DMS79 treated with DMSO at 0.1 percent for 48 hours (cell line): Measurements from ENCODE around the gene PCDHGA12.
"Not testable (repeated sequence)": the region's sequence is repeated elsewhere in the genome, so short reads cannot be mapped to it uniquely, and the experiment has no call there.

ENCODE experiments used
- DNase-seq: peaks from one replicate; lab custom pipeline; 2025; lab: John Stamatoyannopoulos, UW

Gene PCDHGA12

GRCh38 chr5:141430332-141431113 is at the start of gene PCDHGA12:
PCDHGA12 (plus strand) TSS chr5:141430507; CDS start chr5:141430760, 253 bp downstream.
- no peak for DNase-seq

GRCh38 chr5:141382469-141383294 is 47.6 kb upstream of the PCDHGA12 start, which contains the start of gene PCDHGA7:
PCDHGA7 (plus strand) TSS chr5:141382742; CDS start chr5:141382900, 158 bp downstream.
- no peak for DNase-seq

GRCh38 chr5:141383345-141383744 is 47.0 kb upstream of the PCDHGA12 start:
- no peak for DNase-seq

GRCh38 chr5:141384471-141385267 is 45.6 kb upstream of the PCDHGA12 start:
- DNase-seq: no peak

GRCh38 chr5:141387557-141388311 is 42.6 kb upstream of the PCDHGA12 start, which contains the start of gene PCDHGB4:
PCDHGB4 (plus strand) TSS chr5:141387698; CDS start chr5:141387885, 187 bp downstream.
- not testable (repeated sequence) for DNase-seq

GRCh38 chr5:141388661-141389060 is 41.6 kb upstream of the PCDHGA12 start:
- DNase-seq: no peak

- DNase-seq: no peak
Observed at GRCh38 chr5:141389153-141390042, 40.9 kb upstream of the PCDHGA12 start.

- no peak for DNase-seq
Observed at GRCh38 chr5:141392429-141393198, 37.7 kb upstream of the PCDHGA12 start, which contains the start of gene PCDHGA8. PCDHGA8 (plus strand) TSS chr5:141392633; CDS start chr5:141392814, 181 bp downstream.

GRCh38 chr5:141393267-141393666 is 37.0 kb upstream of the PCDHGA12 start:
- no peak for DNase-seq

GRCh38 chr5:141394401-141395187 is 35.7 kb upstream of the PCDHGA12 start:
- DNase-seq: not testable (repeated sequence)

GRCh38 chr5:141397756-141398551 is 32.4 kb upstream of the PCDHGA12 start, which contains the start of gene PCDHGB5:
PCDHGB5 (plus strand) TSS chr5:141397947; CDS start chr5:141398128, 181 bp downstream.
- DNase-seq: not testable (repeated sequence)

GRCh38 chr5:141398608-141399007 is 31.7 kb upstream of the PCDHGA12 start:
- no peak for DNase-seq

GRCh38 chr5:141399555-141400258 is 30.6 kb upstream of the PCDHGA12 start:
- DNase-seq: no peak

- no peak for DNase-seq
Observed at GRCh38 chr5:141402553-141403243, 27.6 kb upstream of the PCDHGA12 start, which contains the start of gene PCDHGA9. PCDHGA9 (plus strand) TSS chr5:141402778; CDS start chr5:141402953, 175 bp downstream.

GRCh38 chr5:141403387-141403786 is 26.9 kb upstream of the PCDHGA12 start:
- no peak for DNase-seq
